Mucosa of descending colon (tissue), 3 donors: ENCODE data around the gene MTAP. TPM values are rescaled to one million over a fixed set of nuclear protein-coding genes. Genes with fewer than 3 reads are reported as not detected.

Experiments
- ATAC-seq: fragments of 200-7000 bp; cut with Tn5 transposase; one replicate; pipeline ENCODE4 v1.9.1; 2020; ENCODE audit warnings: mild to moderate bottlenecking, moderate library complexity
- DNase-seq, 3 donors: peaks; one replicate each; pipeline ENCODE4 v3.0.0-alpha.2; 2020
- H3K36me3 ChIP-seq: fragments of 200-600 bp; one replicate; pipeline ENCODE4 v1.8.0; 2021; ENCODE audit warnings: low read depth, mild to moderate bottlenecking
- H3K4me1 ChIP-seq: fragments of 200-600 bp; one replicate; pipeline ENCODE4 v1.8.0; 2021; ENCODE audit warnings: low read depth, mild to moderate bottlenecking
- H3K4me3 ChIP-seq: fragments of 200-600 bp; one replicate; pipeline ENCODE4 v1.8.0; 2021; ENCODE audit warnings: mild to moderate bottlenecking
- H3K9me3 ChIP-seq: fragments of 200-600 bp; one replicate; pipeline ENCODE4 v1.8.0; 2021; ENCODE audit warnings: mild to moderate bottlenecking
- CTCF ChIP-seq: fragments of 200-600 bp; IDR thresholded peaks from one replicate; pipeline ENCODE4 v1.8.0; 2022; ENCODE audit warnings: antibody characterized with exemption, mild to moderate bottlenecking
- intact Hi-C, 2 donors: fragments of 100-400 bp; cut with DNase I in 1 of 2; cut with micrococcal nuclease in 1 of 2; formaldehyde crosslinking; loops; one replicate each; pipeline versions ENCODE4 v1.11.0 to v1.11.1; 2022; cut with DNase I, micrococcal nuclease
- total RNA-seq, 3 donors: library from RNA; stranded (reverse); fragmentation: NEBNext Ultra II Directional in 2 of 3; extraction: Animal tissue kit (Norgen Biotek cat#: 25700) in 2 of 3; gene quantifications; one replicate each; pipeline versions ENCODE4 v1.2.1 to v1.2.4, GENCODE V29; 2021 to 2023
- donor health status: DM: no; HTN: no; CAD: no; lungs with moderate emphysema.
- donor health status: DM: no; HTN: no; CAD: no.
- donor health status: DM: no; HTN: yes; CAD: no.

MTAP gene
- total RNA-seq, 3 donors from 2014 or later, result 28.6 to 42.7 (median 32.4) TPM

DNA sequence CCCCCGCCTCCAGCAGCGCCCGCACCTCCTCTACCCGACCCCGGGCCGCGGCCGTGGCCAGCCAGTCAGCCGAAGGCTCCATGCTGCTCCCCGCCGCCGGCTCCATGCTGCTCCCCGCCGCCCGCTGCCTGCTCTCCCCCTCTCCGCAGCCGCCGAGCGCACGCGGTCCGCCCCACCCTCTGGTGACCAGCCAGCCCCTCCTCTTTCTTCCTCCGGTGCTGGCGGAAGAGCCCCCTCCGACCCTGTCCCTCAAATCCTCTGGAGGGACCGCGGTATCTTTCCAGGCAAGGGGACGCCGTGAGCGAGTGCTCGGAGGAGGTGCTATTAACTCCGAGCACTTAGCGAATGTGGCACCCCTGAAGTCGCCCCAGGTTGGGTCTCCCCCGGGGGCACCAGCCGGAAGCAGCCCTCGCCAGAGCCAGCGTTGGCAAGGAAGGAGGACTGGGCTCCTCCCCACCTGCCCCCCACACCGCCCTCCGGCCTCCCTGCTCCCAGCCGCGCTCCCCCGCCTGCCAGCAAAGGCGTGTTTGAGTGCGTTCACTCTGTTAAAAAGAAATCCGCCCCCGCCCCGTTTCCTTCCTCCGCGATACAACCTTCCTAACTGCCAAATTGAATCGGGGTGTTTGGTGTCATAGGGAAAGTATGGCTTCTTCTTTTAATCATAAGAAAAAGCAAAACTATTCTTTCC, 172.4 kb downstream of the MTAP start:
- DNase-seq (peak in 1 of 3 donors; percentile 28), ATAC-seq (peak; percentile 73)
- Histone ChIP-seq H3K36me3 (no peaks in the 10 kb centered on the region), H3K9me3 (no peaks in the 10 kb centered on the region), H3K4me1 (peaks cover 13% of the 10 kb centered on the region), H3K4me3 (no peak overlapping the region)
- intact Hi-C loops, result no loop called here
- TF ChIP-seq CTCF, result no peak

DNA sequence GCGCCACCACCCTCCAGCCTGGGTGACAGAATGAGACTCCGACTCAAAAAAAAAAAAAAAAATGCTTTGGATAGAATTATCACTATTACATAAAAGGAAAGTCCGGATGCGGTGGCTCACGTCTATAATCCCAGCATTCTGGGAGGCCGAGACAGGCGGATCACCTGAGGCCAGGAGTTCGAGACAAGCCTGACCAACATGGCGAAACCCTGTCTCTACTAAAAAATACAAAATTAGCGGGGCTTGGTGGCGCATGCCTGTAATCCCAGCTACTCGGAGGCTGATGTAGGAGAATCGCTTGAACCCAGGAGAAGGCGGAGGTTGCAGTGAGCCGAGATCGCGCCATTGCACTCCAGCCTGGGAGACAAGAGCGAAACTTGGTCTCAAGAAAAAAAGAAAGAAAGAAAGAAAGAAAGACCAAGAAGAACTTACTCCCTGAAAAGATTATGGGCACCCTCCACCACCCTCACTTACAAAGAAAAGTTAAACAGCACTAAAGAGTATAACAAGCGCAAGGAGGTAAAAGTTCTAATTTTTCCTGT, 174.0 kb downstream of the MTAP start:
- H3K4me3 ChIP-seq, result no peak overlapping the region
- no peaks in the 10 kb centered on the region for H3K36me3 ChIP-seq
- ATAC-seq, result no peak
- no peaks in the 10 kb centered on the region for H3K9me3 ChIP-seq
- intact Hi-C loops, result no loop called here
- peaks cover 13% of the 10 kb centered on the region for H3K4me1 ChIP-seq
- TF ChIP-seq CTCF, result no peak
- DNase-seq, result no peak

- ATAC-seq (no peak), DNase-seq (no peak)
- no peaks in the 10 kb centered on the region for H3K9me3 ChIP-seq
- no peak for TF ChIP-seq CTCF
- no peak overlapping the region for H3K4me3 ChIP-seq
- intact Hi-C loops, result no loop called here
- no peaks in the 10 kb centered on the region for H3K36me3 ChIP-seq
- no peaks in the 10 kb centered on the region for H3K4me1 ChIP-seq
These were observed 180.0 kb downstream of the MTAP start for GRCh38 chr9:21982391-21982790.

GRCh38 chr9:21982861-21983560, 180.6 kb downstream of the MTAP start:
- TF ChIP-seq CTCF, result no peak
- intact Hi-C loops, result no loop called here
- Histone ChIP-seq H3K4me1 (no peaks in the 10 kb centered on the region), H3K36me3 (no peaks in the 10 kb centered on the region), H3K9me3 (no peaks in the 10 kb centered on the region), H3K4me3 (no peak overlapping the region)
- ATAC-seq (no peak), DNase-seq (no peak)

GRCh38 chr9:21983561-21983935, 181.1 kb downstream of the MTAP start:
- Histone ChIP-seq H3K36me3 (no peaks in the 10 kb centered on the region), H3K4me3 (no peak overlapping the region), H3K4me1 (no peaks in the 10 kb centered on the region), H3K9me3 (no peaks in the 10 kb centered on the region)
- ATAC-seq (no peak), DNase-seq (no peak)
- intact Hi-C loops, result no loop called here
- TF ChIP-seq CTCF, result no peak
